CD4-positive, alpha-beta T cell treated with Interleukin-6 for 4 hours (primary cell): Measurements from ENCODE around the gene MAPK12.
A peak's percentile ranks its signal among the peaks of the same experiment; 100 is the strongest.
"Not testable (repeated sequence)": the region's sequence is repeated elsewhere in the genome, so short reads cannot be mapped to it uniquely, and the experiment has no call there.

ENCODE experiments used
- DNase-seq: peaks from one replicate; pipeline ENCODE4 v3.0.0-alpha.2; 2020; ENCODE audit warnings: mixed read lengths

MAPK12 gene

DNA sequence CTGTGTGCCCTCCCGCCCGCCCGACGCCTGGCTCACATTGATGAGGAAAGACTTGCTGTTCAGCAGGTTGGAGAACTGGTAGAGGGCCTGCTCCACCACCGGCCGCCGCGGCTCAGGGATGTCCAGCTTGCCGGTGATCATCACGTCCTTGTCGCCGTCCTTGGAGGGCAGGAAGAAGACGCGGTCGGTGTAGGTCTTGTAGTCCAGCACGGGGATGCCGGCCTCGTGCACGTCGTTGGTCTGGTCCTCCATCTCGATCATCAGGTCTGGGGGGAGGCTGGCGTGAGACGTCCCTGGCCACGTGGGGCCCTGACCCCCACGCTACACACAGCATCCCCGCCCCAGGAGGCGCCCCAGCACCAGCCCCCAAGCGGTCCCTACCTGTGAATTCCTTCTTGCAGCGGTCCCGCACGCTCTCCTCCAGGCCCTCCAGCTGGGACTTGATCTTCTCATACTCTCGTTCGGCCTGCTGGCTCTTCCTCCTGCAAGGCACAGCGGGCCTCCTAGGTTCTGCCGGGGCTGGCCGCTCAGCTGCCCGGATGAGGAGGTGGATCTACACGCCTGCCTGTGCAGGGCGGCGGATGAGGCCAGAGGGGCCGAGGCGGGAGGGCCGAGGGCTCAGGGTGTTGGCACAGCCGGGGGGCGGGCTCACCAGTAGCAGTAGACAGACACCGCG is 19.4 kb upstream of the MAPK12 start:
- DNase-seq: no peak

GRCh38 chr22:50280022-50280707 is 18.7 kb upstream of the MAPK12 start:
- DNase-seq: no peak

DNA sequence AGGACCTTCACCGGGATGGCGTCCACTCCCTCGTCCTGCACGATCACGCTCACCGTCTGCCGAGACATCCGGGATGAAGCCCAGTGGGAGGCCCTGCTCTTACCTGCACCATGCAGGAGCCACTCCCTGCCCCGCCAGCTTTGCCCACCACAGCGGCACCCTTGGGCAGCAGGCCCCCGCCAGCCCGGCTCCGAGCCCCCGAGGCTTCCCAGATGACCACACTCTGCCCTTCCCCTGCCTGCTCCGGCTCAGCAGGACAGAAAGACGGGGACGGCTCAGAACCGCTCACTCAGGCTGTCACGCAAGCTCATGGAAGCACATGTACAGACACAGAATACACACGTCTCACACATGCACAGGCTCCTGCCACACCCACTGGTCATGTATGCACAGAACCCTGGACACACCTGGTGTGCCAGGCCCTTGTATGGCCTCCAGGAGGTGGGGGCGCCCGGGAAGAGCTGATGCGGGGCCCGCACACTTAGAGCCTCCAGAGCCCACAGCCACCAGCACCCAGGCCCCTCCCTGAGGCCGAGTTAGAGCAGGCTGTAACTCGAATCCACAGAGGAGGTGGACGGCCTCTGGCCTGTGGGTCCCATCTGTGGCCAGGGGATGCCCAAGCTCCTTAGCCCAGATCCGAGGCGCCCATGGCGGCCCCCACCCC is 17.6 kb upstream of the MAPK12 start:
- DNase-seq: no peak

- DNase-seq: no peak
Observed at GRCh38 chr22:50278461-50278860, 17.0 kb upstream of the MAPK12 start.

DNA sequence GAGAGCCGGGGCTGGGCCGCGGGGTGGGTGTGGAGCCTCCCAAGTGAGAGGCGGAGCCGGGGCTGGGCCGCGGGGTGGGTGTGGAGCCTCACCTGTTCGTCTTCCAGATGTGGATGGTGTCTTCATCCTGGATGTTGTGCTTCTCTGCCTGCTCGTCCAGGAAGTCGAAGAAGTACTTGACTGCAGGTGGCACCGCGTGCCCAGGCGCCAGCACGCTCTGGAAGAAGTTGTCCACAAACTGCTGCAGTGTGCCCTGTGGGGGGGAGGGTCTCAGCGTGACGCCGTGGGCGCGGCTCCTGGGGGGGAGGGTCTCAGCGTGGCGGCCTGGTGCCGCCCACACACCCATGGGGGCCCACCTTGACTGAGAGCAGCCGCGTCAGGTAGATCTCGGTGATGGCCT is 16.3 kb upstream of the MAPK12 start:
- no peak for DNase-seq

DNA sequence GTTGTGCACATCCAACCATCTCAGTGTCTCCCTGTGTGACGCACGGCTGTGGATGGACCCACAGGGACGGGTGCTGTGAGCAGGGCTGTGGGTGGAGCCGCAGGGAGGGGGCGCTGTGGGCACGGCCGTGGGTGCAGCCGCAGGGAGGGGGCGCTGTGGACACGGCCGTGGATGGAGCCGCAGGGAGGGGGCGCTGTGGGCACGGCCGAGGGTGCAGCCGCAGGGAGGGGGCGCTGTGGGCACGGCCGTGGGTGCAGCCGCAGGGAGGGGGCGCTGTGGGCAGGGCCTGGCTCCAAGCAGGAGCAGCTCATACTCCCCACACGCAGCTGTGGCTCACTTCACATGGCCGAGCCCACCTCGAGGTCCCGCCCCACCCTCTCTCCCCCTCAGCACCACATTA is 14.7 kb upstream of the MAPK12 start:
- DNase-seq: peak; percentile 59

GRCh38 chr22:50275181-50276055 is 13.9 kb upstream of the MAPK12 start:
- no peak for DNase-seq

- DNase-seq: no peak
Observed at GRCh38 chr22:50274771-50275170, 13.3 kb upstream of the MAPK12 start.

DNA sequence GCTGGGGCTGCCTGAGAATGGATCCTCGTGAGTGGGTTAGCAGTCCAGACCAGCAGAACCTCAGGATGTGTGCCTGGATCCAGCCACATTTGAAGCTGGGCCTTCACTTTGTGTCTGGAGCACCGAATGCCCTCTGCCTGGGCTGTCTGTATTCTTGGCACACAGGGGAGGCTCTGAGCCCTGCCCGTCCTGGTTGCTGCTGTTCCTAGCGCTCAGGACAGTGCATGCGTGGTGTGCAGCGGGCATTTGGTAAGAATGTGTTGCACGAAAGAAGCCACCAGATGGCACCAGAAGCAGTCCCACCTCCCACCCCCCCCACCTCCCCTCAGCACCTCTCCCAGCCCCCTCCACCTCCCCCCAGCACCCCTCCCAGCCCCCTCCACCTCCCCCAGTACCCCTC is 12.8 kb upstream of the MAPK12 start:
- DNase-seq: peak; percentile 68

GRCh38 chr22:50273781-50274180 is 12.3 kb upstream of the MAPK12 start:
- not testable (repeated sequence) for DNase-seq

DNA sequence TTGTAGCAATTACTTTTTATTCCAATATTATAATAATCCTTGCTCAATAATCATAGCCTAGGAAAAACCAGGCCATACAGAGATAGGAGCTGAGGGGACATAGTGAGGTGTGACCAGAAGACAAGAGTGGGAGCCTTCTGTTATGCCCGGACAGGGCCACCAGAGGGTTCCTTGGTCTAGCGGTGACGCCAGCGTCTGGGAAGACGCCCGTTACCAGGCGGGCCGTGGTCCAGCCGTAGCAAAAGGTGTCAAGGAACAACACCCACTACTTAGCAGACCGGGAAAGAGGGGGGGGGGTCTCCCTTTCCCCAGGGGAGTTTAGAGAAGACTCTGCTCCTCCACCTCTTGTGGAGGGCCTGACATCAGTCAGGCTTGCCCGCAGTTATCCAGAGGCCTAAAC is 11.9 kb upstream of the MAPK12 start:
- not testable (repeated sequence) for DNase-seq

- DNase-seq: no peak
Observed at GRCh38 chr22:50272044-50272802, 10.7 kb upstream of the MAPK12 start.

GRCh38 chr22:50271519-50271970 is 10.1 kb upstream of the MAPK12 start:
- DNase-seq: peak; percentile 73

GRCh38 chr22:50270666-50271394 is 9.3 kb upstream of the MAPK12 start:
- DNase-seq: peak; percentile 75

DNA sequence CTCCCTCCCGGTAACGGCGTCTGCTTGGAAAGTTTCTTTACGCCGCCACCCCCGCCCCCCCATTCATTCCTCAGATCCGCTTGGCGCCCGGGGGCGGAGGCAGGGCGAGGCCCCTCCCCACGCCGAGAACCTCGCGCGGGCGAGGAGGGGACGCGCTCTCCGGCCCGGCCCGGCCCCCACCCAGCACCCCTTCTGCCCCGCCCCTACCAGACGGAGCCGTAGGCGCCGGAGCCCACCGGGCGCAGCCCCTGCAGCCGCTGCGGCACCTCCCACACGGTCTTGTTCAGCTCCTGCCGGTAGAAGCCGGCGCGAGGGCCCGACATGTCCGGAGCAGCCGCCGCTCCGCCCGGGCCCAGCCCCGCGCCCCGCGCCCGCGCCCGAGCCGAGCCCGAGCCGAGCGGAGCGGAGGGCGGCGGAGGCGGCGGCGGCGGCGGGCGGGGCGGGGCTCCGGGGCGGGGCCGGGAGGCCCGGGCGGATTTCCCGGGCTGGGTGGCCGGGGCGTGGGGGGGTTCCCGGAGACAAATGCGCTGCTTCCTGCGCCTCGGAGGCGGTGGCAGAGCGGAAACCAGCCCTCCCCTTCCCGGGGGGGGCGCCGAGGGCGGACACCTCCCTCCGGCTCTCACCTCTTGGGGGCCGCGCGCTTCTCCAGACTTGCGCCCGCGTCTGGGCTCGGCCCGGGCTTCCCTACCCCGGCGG is 8.6 kb upstream of the MAPK12 start, which contains the start of gene MAPK11:
MAPK11 (minus strand) TSS at position 411 of the 696 bp plus-strand sequence; CDS start at position 323, 88 bp downstream.
- peak; percentile 85 for DNase-seq

GRCh38 chr22:50269573-50269969 is 8.1 kb upstream of the MAPK12 start:
- no peak for DNase-seq

DNA sequence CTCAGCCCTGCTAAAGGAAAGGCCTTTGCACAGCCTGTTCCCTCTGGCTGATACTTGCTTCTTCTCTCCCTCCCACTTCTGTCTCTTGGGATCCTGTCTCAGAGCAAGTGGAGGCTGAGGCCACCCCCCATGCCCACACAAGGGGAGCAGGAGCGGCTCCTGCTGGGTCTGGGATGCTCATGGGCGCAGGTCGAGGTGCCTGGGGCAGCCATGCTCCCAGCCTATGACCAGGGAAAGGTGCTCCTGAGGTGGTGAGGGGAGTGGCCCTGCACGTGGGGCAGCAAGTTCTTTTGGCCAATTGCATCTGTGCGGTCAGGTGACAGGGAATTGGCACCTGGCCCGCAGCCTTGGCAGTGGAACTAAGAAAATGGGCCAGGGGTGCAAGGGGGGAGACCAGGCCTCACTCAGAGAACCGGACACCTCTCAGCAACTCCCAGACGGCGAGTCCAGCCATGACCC is 7.2 kb upstream of the MAPK12 start:
- DNase-seq: no peak

- peak; percentile 65 for DNase-seq
Observed at GRCh38 chr22:50267591-50268390, 6.3 kb upstream of the MAPK12 start.

DNA sequence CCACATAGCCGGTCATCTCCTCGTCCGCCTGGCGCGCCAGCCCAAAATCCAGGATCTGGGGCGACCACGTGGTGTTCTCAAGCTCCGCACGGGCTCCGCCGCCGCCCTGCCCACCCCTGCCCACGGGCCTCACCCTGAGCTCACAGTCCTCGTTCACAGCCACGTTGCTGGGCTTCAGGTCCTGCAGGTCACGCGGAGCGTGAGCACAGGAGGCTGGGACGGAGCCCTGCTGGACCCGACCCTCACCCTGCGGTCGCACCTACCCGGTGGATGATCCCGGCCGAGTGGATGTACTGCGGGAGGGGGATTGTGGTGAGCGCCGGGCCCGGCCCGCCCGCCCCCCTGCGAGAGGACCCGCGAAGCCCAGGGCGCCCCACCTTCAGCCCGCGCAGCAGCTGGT is 5.5 kb upstream of the MAPK12 start:
- DNase-seq: no peak
